CD4-positive, alpha-beta T cell (primary cell): ENCODE measurements around the gene MT3. TPM values are rescaled to one million over a fixed set of nuclear protein-coding genes. Genes with fewer than 3 reads are reported as not detected.

Experiments used
- ATAC-seq: fragments of 200-7000 bp; cut with Tn5 transposase; one replicate; pipeline ENCODE4 v1.10.0; 2022; ENCODE audit warnings: mild to moderate bottlenecking; ENCODE audit not compliant: poor library complexity
- CTCF ChIA-PET: fragments of 350-600 bp; sonication (Branson Sonifier 250); formaldehyde crosslinking; loops from one replicate; lab custom pipeline; 2021; ENCODE audit warnings: antibody characterized with exemption, inconsistent platforms; lab: Charles Lee
- POLR2A ChIA-PET: fragments of 350-600 bp; sonication (Branson Sonifier 250); formaldehyde crosslinking; loops from one replicate; lab custom pipeline; 2021; ENCODE audit warnings: antibody characterized with exemption, inconsistent platforms; lab: Charles Lee
- DNase-seq, 14 experiments: peaks; one replicate each; pipeline ENCODE4 v3.0.0-alpha.2; 2013 to 2020; ENCODE audit warnings: mixed read lengths in 2 of 14
- H3K27ac ChIP-seq, 2 donors: one replicate each; pipeline versions ENCODE4 v1.5.1 to v1.7.0; 2013; ENCODE audit warnings: low read length in 2 of 2, low read depth in 1 of 2, mild to moderate bottlenecking in 1 of 2
- H3K27me3 ChIP-seq, 2 experiments: 1 replicate in 1 of 2; 2 replicates in 1 of 2; pipeline versions ENCODE4 v1.6.1 to v1.7.0; 2013; ENCODE audit warnings: low read length in 2 of 2, control low read depth in 1 of 2, mild to moderate bottlenecking in 1 of 2, moderate library complexity in 1 of 2; ENCODE audit not compliant: insufficient read depth in 2 of 2, control insufficient read depth in 1 of 2
- H3K36me3 ChIP-seq: one replicate; pipeline ENCODE4 v1.6.1; 2013; ENCODE audit warnings: low read length, control low read depth; ENCODE audit not compliant: insufficient read depth
- H3K4me1 ChIP-seq: one replicate; pipeline ENCODE4 v1.6.1; 2013; ENCODE audit warnings: low read length, control low read depth; ENCODE audit not compliant: insufficient read depth
- H3K4me3 ChIP-seq: one replicate; pipeline ENCODE4 v1.5.1; 2013; ENCODE audit warnings: mild to moderate bottlenecking, low read length, moderate library complexity
- H3K9me3 ChIP-seq, 2 experiments: 1 replicate in 1 of 2; 2 replicates in 1 of 2; pipeline versions ENCODE4 v1.6.1 to v1.7.0; 2013; ENCODE audit warnings: low read length in 2 of 2, mild to moderate bottlenecking in 2 of 2, control low read depth in 1 of 2, moderate library complexity in 1 of 2; ENCODE audit not compliant: control insufficient read depth in 1 of 2, insufficient read depth in 1 of 2
- H3K27ac Mint-ChIP-seq: one replicate; pipeline ENCODE4 v1.8.0; 2020; ENCODE audit warnings: mixed read lengths
- H3K27me3 Mint-ChIP-seq: one replicate; pipeline ENCODE4 v1.8.0; 2021; ENCODE audit warnings: mixed read lengths
- H3K36me3 Mint-ChIP-seq: one replicate; pipeline ENCODE4 v1.8.0; 2021; ENCODE audit warnings: low read depth, mixed read lengths
- H3K4me1 Mint-ChIP-seq: one replicate; pipeline ENCODE4 v1.8.0; 2021; ENCODE audit warnings: low read depth, mixed read lengths
- H3K4me3 Mint-ChIP-seq: one replicate; pipeline ENCODE4 v1.8.0; 2020; ENCODE audit warnings: mild to moderate bottlenecking, mixed read lengths
- H3K9me3 Mint-ChIP-seq: one replicate; pipeline ENCODE4 v1.8.0; 2020; ENCODE audit warnings: mixed read lengths
- CTCF ChIP-seq: fragments of 200-600 bp; IDR thresholded peaks from one replicate; pipeline ENCODE4 v1.8.0; 2022; ENCODE audit warnings: antibody characterized with exemption, mild to moderate bottlenecking
- intact Hi-C, 2 experiments: fragments of 100-400 bp; cut with DNase I in 1 of 2; cut with micrococcal nuclease in 1 of 2; formaldehyde crosslinking; loops; one replicate each; pipeline versions ENCODE4 v1.15.1 to v1.9.0; 2023 to 2025; cut with DNase I, micrococcal nuclease
- total RNA-seq, 174 experiments: library from RNA in 2 of 174; stranded (reverse) in 2 of 174; gene quantifications; one replicate each; pipeline ENCODE4 v1.2.3 and lab custom pipeline; 2021 to 2026

MT3 gene
- total RNA-seq, 2 experiments from 2014 or later: 0.50 TPM; not detected in 1

- DNase-seq: peak in 1 of 14 experiments; percentile 37
- Histone ChIP-seq H3K4me3 (no peak within 1 kb of the TSS), H3K4me1 (peaks cover 40% of the 10 kb centered on the region), H3K27me3 (peaks cover 58 to 70% of the 10 kb centered on the region in 2 experiments), H3K27ac (no peak within 1 kb of the TSS), H3K36me3 (no peaks in the 10 kb centered on the region), H3K9me3 (peaks cover 0 to 8% of the 10 kb centered on the region in 2 experiments)
- H3K36me3 Mint-ChIP-seq: no peaks in the 10 kb centered on the region
- CTCF ChIA-PET: no interaction called here
- H3K4me1 Mint-ChIP-seq: peaks cover 51% of the 10 kb centered on the region
- intact Hi-C loops: no loop called here
- no peak within 1 kb of the TSS for H3K4me3 Mint-ChIP-seq
- no peak for TF ChIP-seq CTCF
- H3K27me3 Mint-ChIP-seq: peaks cover 79% of the 10 kb centered on the region
- no peak for ATAC-seq
- no peaks in the 10 kb centered on the region for H3K9me3 Mint-ChIP-seq
- POLR2A ChIA-PET: interaction anchor here (0.9 kb wide), 1 partner anchor 26 kb away, joined by 3 read pairs; no protein-coding TSS in a partner anchor
- H3K27ac Mint-ChIP-seq: no peak within 1 kb of the TSS
Measured at GRCh38 chr16:56637814-56638750, 48.8 kb downstream of the MT3 start, which contains the start of gene MT1A. TSS of gene MT1A (plus strand) at chr16:56638666. CDS start at chr16:56638739, 73 bp downstream.

GRCh38 chr16:56639045-56639444, 49.7 kb downstream of the MT3 start:
- Histone ChIP-seq H3K4me1 (peaks cover 49% of the 10 kb centered on the region), H3K9me3 (peaks cover 0 to 8% of the 10 kb centered on the region in 2 experiments), H3K4me3 (no peak overlapping the region), H3K27me3 (peaks cover 51 to 60% of the 10 kb centered on the region in 2 experiments), H3K36me3 (no peaks in the 10 kb centered on the region), H3K27ac (no peak overlapping the region)
- DNase-seq: no peak
- CTCF ChIA-PET: no interaction called here
- Mint-ChIP-seq H3K4me1 (peaks cover 57% of the 10 kb centered on the region), H3K36me3 (no peaks in the 10 kb centered on the region), H3K4me3 (no peak overlapping the region), H3K27me3 (peaks cover 69% of the 10 kb centered on the region), H3K27ac (no peak overlapping the region), H3K9me3 (no peaks in the 10 kb centered on the region)
- POLR2A ChIA-PET: interaction anchor here (0.9 kb wide), 1 partner anchor 27 kb away, joined by 3 read pairs; no protein-coding TSS in a partner anchor
- intact Hi-C loops: no loop called here
- no peak for TF ChIP-seq CTCF
- ATAC-seq: no peak

GRCh38 chr16:56640076-56640475, 50.7 kb downstream of the MT3 start:
- Mint-ChIP-seq H3K4me1 (peaks cover 51% of the 10 kb centered on the region), H3K4me3 (no peak overlapping the region), H3K9me3 (no peaks in the 10 kb centered on the region), H3K27ac (no peak overlapping the region), H3K27me3 (peaks cover 59% of the 10 kb centered on the region), H3K36me3 (no peaks in the 10 kb centered on the region)
- ChIA-PET CTCF (no interaction called here), POLR2A (no interaction called here)
- TF ChIP-seq CTCF: no peak
- H3K36me3 ChIP-seq: no peaks in the 10 kb centered on the region
- peaks cover 0 to 3% of the 10 kb centered on the region in 2 experiments for H3K9me3 ChIP-seq
- no peak overlapping the region for H3K27ac ChIP-seq
- peaks cover 41 to 50% of the 10 kb centered on the region in 2 experiments for H3K27me3 ChIP-seq
- H3K4me3 ChIP-seq: no peak overlapping the region
- intact Hi-C loops: no loop called here
- no peak for ATAC-seq
- peaks cover 47% of the 10 kb centered on the region for H3K4me1 ChIP-seq
- no peak for DNase-seq

Other genes starting within 250 kb of the MT3 start
- gene AMFR, start 164.0 kb upstream of the MT3 start, total RNA-seq: 10 to 100 TPM; 79.2 to 83.8 TPM
- gene NUDT21, start 138.2 kb upstream of the MT3 start, total RNA-seq: 10 to 100 TPM; 89.6 to 96.6 TPM
- 10 to 100 TPM; 14.6 to 14.8 TPM for gene OGFOD1, start 138.0 kb upstream of the MT3 start, total RNA-seq
- 10 to 100 TPM; 69.6 to 72.8 TPM for gene BBS2, start 69.5 kb upstream of the MT3 start, total RNA-seq
- not detected for gene MT4, start 24.5 kb upstream of the MT3 start, total RNA-seq
- 10 to 100 TPM; 47.1 to 50.8 TPM for gene MT2A, start 19.1 kb downstream of the MT3 start, total RNA-seq
- gene MT1E, start 36.3 kb downstream of the MT3 start, total RNA-seq: 1 to 10 TPM; 2.5 to 2.9 TPM
- gene MT1M, start 43.1 kb downstream of the MT3 start, total RNA-seq: not detected
- not detected for gene MT1A, start 49.1 kb downstream of the MT3 start, total RNA-seq
- gene MT1B, start 62.4 kb downstream of the MT3 start, total RNA-seq: not detected
- 1 to 10 TPM; 2.3 to 2.7 TPM for gene MT1F, start 68.4 kb downstream of the MT3 start, total RNA-seq
- not detected for gene MT1G, start 78.5 kb downstream of the MT3 start, total RNA-seq
- gene MT1H, start 80.3 kb downstream of the MT3 start, total RNA-seq: not detected
- gene MT1X, start 92.9 kb downstream of the MT3 start, total RNA-seq: 10 to 100 TPM; 10.9 to 14.1 TPM
- 10 to 100 TPM; 45.6 to 47.2 TPM for gene NUP93, start 140.6 kb downstream of the MT3 start, total RNA-seq